Measurements from ENCODE around the gene NPIPA2. TPM values are rescaled to one million over a fixed set of nuclear protein-coding genes. Genes with fewer than 3 reads are reported as not detected.

The NPIPA2 gene
- polyA plus RNA-seq, 1 of the 3 experiments (the other 2 are of a cell fraction) = 0.36 TPM

Other genes starting within 250 kb of the NPIPA2 start
- 20.5 and 24.6 TPM in 2 replicates for gene PARN, start 112.3 kb upstream of the NPIPA2 start, polyA plus RNA-seq (2012; rRNA removed)
- gene BFAR, start 109.6 kb upstream of the NPIPA2 start, polyA plus RNA-seq (2012; rRNA removed) = 48.3 and 67.5 TPM in 2 replicates
- not detected in 2 replicates for gene PLA2G10, start 48.2 kb upstream of the NPIPA2 start, polyA plus RNA-seq (2012; rRNA removed)
- gene NPIPA3, start 39.1 kb upstream of the NPIPA2 start, polyA plus RNA-seq (2012; rRNA removed) = 0.26 and 0.92 TPM in 2 replicates
- gene NOMO1, start 91.2 kb downstream of the NPIPA2 start, polyA plus RNA-seq (2012; rRNA removed) = 130 and 141 TPM in 2 replicates
- gene NPIPA1, start 194.9 kb downstream of the NPIPA2 start, polyA plus RNA-seq (2012; rRNA removed) = 66.7 and 75.7 TPM in 2 replicates
- 37.4 and 53.5 TPM in 2 replicates for gene PDXDC1, start 232.5 kb downstream of the NPIPA2 start, polyA plus RNA-seq (2012; rRNA removed)

Data from SK-N-SH (cell line).